GM18907 (cell line): ENCODE results near the gene SCD.

ENCODE experiments used
- ATAC-seq: cut with Tn5 transposase; IDR thresholded peaks from one replicate; pipeline ENCODE4 v1.9.1; 2021; ENCODE audit warnings: mild to moderate bottlenecking, moderate library complexity; ENCODE audit not compliant: unreplicated experiment

SCD gene

DNA sequence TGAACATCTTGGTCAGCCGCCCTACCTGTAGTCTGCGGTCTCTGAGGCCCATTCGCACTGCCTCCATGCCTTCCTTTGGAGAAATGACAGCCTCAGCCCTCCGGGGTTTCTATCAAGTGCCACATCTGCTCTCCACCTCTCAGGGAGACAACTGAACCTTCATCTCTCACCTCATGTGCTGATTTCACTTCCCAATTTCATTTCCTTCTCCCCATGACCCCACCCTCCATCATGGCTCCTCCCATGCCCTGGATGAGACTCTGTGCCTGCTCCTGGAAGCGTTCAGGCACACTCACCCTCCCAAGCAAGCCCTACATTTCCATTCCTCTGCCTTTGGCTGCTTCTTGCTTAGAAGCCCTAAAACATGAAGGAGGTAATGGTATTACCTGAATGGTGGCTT lies 7.8 kb upstream of the SCD start:
- ATAC-seq: no peak

- no peak for ATAC-seq
Measured at GRCh38 chr10:100340948-100341847, 5.8 kb upstream of the SCD start.

DNA sequence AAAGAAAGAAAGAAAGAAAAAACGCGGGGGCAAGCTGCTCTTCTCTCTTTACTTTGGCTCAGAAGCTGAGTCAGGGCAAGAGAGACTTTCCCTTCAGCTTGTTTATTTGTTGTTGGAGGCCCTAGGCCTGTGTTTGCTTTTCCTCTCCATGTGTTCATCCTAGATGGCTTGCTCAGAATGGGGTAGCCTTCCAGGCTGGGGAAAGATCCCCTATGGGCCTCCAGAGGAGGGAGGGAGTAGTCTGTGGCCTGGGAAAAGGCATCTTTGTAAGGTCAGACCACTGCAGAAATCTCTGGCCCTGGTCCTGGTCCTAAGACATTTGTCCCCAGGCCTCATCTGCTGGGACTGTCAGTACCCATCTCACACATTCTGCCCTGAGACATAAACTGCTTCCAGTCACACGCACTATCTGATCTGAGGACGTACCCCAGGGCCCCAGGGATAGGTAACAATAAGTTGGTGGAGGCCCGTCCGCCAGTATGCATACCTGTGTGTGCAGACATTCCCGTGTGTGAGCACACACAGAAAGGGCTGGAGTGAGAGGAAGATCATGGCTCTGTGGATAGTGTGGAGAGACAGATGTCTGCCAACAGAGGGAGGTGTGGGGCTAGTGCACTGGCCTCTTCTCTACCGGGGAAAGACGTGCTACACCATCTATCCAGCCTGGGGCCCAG lies 4.9 kb upstream of the SCD start:
- peak; percentile 22 for ATAC-seq

DNA sequence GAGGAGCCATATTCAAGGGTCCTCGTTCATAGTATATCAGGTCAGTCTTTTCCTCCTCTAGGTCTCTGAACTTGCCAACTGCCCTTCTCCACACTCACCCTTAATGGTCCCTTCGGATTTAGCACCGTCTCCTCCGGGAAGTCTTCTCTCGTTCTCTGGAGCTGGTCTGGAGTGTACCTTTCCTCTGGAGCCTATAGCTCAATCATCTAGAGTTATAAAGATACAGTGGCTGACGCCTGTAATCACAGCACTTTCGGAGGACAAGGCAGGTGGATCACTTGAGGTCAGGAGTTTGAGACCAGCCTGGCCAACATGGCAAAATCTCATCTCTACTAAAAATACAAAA lies 4.4 kb upstream of the SCD start:
- ATAC-seq: no peak

DNA sequence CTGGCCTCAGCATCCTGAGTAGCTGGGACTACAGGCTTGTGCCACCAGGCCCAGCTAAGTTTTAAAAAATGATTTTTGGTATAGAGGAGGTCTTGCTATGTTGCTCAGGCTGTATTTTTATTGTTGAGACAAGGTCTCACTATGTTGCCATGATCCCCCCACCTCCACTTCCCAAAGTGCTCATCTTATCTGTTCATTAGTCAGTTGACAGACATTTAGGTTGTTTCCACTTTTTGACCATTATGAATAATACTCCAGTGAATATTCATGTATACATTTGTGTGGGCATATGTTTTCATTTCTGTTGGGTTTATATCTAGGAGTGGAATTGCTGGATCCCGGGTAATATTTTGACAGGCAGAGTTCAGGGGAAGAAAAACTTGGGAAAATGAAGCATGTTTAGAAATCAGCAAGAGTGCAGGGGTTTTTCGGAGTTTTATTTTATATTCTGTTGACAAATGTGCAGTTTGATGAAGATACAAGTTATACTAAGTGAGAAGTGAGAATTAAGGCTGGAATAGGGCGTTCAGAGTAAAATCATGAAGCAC lies 2.7 kb upstream of the SCD start:
- no peak for ATAC-seq

GRCh38 chr10:100345570-100346330 lies 1.3 kb upstream of the SCD start:
- no peak for ATAC-seq

- ATAC-seq: peak; percentile 60
Measured at GRCh38 chr10:100346351-100346764, 675 bp upstream of the SCD start.

GRCh38 chr10:100347568-100348195 lies 649 bp downstream of the SCD start:
- no peak for ATAC-seq

GRCh38 chr10:100348389-100348927 lies 1.4 kb downstream of the SCD start:
- ATAC-seq: no peak

- ATAC-seq: no peak
Measured at GRCh38 chr10:100349087-100349486, 2.1 kb downstream of the SCD start.

GRCh38 chr10:100349672-100350071 lies 2.6 kb downstream of the SCD start:
- no peak for ATAC-seq

- no peak for ATAC-seq
Measured at GRCh38 chr10:100350914-100351485, 4.0 kb downstream of the SCD start.

- no peak for ATAC-seq
Measured at GRCh38 chr10:100353770-100354485, 6.9 kb downstream of the SCD start.

- ATAC-seq: no peak
Measured at GRCh38 chr10:100355086-100355485, 8.1 kb downstream of the SCD start.

GRCh38 chr10:100356067-100357017 lies 9.3 kb downstream of the SCD start:
- ATAC-seq: no peak

DNA sequence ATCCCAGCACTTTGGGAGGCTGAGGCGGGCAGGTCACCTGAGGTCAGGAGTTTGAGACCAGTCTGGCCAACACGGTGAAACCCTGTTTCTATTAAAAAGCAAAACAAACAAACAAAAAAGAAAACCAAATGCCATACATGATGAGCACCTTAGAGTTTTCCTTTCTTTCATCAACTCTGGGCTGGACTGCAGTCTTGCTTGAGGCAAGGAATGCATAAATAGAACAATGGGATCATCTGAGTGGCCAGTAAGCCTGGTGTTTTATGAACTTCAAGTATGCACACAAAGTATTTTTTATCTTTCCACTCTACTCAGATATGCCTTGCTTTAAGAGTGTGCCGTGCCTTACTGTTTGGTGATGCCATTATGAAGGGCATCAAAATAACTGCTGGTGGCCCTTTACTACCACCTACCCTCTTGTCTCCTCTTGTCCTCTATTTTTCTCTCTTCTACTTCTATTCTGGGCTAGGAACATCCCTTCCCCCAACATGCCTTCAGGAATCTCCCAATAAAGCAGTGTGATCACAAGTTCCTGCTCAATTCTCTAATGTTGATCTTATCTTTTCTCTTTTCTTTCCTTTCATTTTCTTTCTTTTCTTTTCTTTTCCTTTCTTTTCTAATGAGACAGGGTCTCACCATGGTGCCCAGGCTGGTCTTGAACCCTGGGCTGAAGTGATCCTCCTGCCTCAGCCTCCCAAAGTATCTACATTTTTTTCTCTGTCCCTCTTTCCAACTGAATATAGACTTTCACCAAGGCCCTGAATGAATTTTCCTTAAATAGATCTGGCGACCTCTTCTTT lies 10.2 kb downstream of the SCD start:
- ATAC-seq: no peak

DNA sequence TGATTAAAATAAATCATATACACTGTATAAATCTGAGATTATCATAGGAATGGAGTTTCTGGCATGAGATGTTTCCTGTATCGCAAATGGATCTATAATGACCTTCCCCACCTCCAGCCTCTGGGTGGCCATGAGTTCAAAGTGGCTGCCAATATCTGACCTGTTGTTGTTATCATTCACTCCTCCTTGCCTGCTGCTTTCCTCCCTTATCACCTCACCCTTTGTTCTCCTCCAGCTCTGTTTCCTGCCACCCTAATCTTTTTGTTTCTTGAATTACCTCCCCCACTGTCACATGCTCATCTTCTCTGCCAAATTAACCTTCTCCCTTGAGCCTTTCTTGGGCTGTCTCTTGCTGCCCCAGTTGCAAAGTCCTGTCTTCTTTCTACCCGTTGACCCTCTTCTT lies 12.0 kb downstream of the SCD start:
- ATAC-seq: no peak
